ENCODE results near the gene LAMTOR4. TPM values are rescaled to one million over a fixed set of nuclear protein-coding genes. Genes with fewer than 3 reads are reported as not detected.

The LAMTOR4 gene
- total RNA-seq, 1 experiment from 2014 or later: 224 TPM

DNA sequence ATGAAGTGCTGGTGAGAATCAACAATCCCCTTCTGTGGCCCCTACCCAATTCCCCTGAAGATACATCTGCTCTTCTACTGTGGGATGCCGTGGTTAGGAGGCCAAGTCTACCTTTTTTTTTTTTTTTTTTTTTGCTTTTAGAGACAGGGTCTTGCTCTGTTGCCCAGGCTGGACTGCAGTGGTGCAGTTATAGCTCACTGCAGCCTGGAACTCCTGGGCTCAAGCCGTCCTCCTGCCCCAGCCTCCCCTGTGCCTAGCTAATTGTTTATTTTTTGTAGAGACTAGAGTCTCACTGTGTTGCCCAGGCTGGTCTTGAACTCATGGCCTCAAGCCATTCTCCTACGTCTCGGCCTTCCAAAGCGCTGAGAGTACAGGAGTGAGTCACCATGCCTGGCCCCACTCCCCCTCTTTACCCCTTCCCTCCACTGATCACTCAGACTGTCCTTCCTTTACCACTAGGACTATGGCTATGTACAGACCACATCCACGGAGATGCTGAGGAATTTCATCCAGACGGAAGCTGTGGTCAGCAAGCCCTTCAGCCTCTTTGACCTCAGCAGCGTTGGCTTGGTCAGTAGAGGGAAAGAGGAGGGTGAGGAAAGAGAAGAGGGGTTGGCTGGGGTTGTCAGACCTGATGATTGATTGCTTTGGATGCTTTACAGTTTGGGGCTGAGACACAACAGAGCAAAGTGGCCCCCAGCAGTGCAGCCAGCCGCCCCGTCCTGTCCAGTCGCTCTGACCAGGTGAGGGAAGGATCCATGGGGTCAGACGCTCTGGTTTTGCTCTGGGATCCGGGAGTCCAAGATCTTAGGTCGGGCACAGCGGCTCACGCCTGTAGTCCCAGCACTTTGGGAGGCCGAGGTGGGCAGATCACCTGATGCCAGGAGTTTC lies 45.5 kb upstream of the LAMTOR4 start:
- POLR2A ChIA-PET: interaction anchor here (0.6 to 1.0 kb wide), 3 partner anchors 17 to 951 kb away, joined by 3 read pairs; no protein-coding TSS in a partner anchor
- DNase-seq (ENCODE audit: low read depth, low spot score) (no peak), ATAC-seq (no peak)
- intact Hi-C loops (cut with micrococcal nuclease; ENCODE audit: unreplicated experiment): no loop called here
- Histone ChIP-seq H3K27me3 (ENCODE audit: control insufficient read depth, insufficient read depth, low read length) (no peaks in the 10 kb centered on the region), H3K4me3 (ENCODE audit: low read depth in 2 of 2, low read length in 2 of 2) (peak overlapping the region; percentile 82 to 89), H3K4me1 (ENCODE audit: control insufficient read depth, insufficient read depth, low read length) (peaks cover 15% of the 10 kb centered on the region), H3K9me3 (ENCODE audit: control insufficient read depth, insufficient read depth, low read depth, low read length) (no peaks in the 10 kb centered on the region), H3K36me3 (ENCODE audit: control insufficient read depth, insufficient read depth, low read length) (peaks cover 18% of the 10 kb centered on the region), H3K27ac (ENCODE audit: low read length) (peak overlapping the region; percentile 90)
- no TSS peak for BruUV-seq (replicated peaks)
- in situ Hi-C loops (cut with HindIII; ENCODE audit: low pct_unique_long_range_greater_than_20kb, low sequenced_read_pairs): no loop called here
- TF ChIP-seq POLR2AphosphoS5 (IDR thresholded peaks at IDR 0.05; ENCODE audit: low read depth, low read length): no peak
- no peak for TF ChIP-seq SIN3A (IDR thresholded peaks at IDR 0.05; ENCODE audit: borderline replicate concordance, insufficient read depth, low read depth, low read length)
- TF ChIP-seq TCF7L2 (IDR thresholded peaks at IDR 0.05; ENCODE audit: low read depth, low read length): no peak
- TF ChIP-seq, protein P1, sequence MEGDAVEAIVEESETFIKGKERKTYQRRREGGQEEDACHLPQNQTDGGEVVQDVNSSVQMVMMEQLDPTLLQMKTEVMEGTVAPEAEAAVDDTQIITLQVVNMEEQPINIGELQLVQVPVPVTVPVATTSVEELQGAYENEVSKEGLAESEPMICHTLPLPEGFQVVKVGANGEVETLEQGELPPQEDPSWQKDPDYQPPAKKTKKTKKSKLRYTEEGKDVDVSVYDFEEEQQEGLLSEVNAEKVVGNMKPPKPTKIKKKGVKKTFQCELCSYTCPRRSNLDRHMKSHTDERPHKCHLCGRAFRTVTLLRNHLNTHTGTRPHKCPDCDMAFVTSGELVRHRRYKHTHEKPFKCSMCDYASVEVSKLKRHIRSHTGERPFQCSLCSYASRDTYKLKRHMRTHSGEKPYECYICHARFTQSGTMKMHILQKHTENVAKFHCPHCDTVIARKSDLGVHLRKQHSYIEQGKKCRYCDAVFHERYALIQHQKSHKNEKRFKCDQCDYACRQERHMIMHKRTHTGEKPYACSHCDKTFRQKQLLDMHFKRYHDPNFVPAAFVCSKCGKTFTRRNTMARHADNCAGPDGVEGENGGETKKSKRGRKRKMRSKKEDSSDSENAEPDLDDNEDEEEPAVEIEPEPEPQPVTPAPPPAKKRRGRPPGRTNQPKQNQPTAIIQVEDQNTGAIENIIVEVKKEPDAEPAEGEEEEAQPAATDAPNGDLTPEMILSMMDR (IDR thresholded peaks at IDR 0.05): no peak
- TF ChIP-seq, protein P2, sequence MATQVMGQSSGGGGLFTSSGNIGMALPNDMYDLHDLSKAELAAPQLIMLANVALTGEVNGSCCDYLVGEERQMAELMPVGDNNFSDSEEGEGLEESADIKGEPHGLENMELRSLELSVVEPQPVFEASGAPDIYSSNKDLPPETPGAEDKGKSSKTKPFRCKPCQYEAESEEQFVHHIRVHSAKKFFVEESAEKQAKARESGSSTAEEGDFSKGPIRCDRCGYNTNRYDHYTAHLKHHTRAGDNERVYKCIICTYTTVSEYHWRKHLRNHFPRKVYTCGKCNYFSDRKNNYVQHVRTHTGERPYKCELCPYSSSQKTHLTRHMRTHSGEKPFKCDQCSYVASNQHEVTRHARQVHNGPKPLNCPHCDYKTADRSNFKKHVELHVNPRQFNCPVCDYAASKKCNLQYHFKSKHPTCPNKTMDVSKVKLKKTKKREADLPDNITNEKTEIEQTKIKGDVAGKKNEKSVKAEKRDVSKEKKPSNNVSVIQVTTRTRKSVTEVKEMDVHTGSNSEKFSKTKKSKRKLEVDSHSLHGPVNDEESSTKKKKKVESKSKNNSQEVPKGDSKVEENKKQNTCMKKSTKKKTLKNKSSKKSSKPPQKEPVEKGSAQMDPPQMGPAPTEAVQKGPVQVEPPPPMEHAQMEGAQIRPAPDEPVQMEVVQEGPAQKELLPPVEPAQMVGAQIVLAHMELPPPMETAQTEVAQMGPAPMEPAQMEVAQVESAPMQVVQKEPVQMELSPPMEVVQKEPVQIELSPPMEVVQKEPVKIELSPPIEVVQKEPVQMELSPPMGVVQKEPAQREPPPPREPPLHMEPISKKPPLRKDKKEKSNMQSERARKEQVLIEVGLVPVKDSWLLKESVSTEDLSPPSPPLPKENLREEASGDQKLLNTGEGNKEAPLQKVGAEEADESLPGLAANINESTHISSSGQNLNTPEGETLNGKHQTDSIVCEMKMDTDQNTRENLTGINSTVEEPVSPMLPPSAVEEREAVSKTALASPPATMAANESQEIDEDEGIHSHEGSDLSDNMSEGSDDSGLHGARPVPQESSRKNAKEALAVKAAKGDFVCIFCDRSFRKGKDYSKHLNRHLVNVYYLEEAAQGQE (IDR thresholded peaks at IDR 0.05; ENCODE audit: insufficient read depth in 1 of 2, low read depth in 2 of 2, low read length in 1 of 2): no peak
- CTCF ChIA-PET: interaction anchor here (1.3 kb wide), 1 partner anchor 9 kb away, joined by 4 read pairs; no protein-coding TSS in a partner anchor

DNA sequence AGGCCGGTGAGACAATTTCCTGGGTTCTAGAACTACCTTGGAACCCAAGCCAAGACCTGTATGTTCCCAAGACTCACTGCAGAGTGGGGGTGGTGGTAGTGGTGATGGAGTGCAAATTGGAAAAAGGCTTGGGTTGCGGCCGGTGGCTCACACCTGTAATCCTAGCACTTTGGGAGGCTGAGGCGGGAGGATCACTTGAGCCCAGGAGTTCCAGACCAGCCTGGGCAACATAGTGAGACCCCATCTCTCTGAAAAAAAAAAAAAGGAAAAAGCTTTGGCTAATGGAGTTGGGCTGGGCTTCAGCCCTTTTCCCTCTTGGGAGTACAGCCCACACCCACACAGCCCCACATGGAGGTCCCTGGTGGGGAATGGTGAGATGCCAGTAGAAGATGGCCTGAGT lies 43.2 kb upstream of the LAMTOR4 start:
- in situ Hi-C loops (cut with HindIII; ENCODE audit: low pct_unique_long_range_greater_than_20kb, low sequenced_read_pairs): no loop called here
- no TSS peak for BruUV-seq (replicated peaks)
- ATAC-seq (no peak), DNase-seq (ENCODE audit: low read depth, low spot score) (no peak)
- Histone ChIP-seq H3K4me1 (ENCODE audit: control insufficient read depth, insufficient read depth, low read length) (peaks cover 5% of the 10 kb centered on the region), H3K9me3 (ENCODE audit: control insufficient read depth, insufficient read depth, low read depth, low read length) (no peaks in the 10 kb centered on the region), H3K27me3 (ENCODE audit: control insufficient read depth, insufficient read depth, low read length) (no peaks in the 10 kb centered on the region), H3K4me3 (ENCODE audit: low read depth in 2 of 2, low read length in 2 of 2) (no peak overlapping the region), H3K36me3 (ENCODE audit: control insufficient read depth, insufficient read depth, low read length) (no peaks in the 10 kb centered on the region; the same call in 1 of the 2 replicates), H3K27ac (ENCODE audit: low read length) (no peak overlapping the region)
- intact Hi-C loops (cut with micrococcal nuclease; ENCODE audit: unreplicated experiment): no loop called here
- POLR2A ChIA-PET: no interaction called here
- CTCF ChIA-PET: no interaction called here
- TF ChIP-seq, protein P2 (IDR thresholded peaks at IDR 0.05; ENCODE audit: insufficient read depth in 1 of 2, low read depth in 2 of 2, low read length in 1 of 2): no peak
- TF ChIP-seq, protein P1 (IDR thresholded peaks at IDR 0.05): no peak
- no peak for TF ChIP-seq POLR2AphosphoS5 (IDR thresholded peaks at IDR 0.05; ENCODE audit: low read depth, low read length)
- no peak for TF ChIP-seq SIN3A (IDR thresholded peaks at IDR 0.05; ENCODE audit: borderline replicate concordance, insufficient read depth, low read depth, low read length)
- TF ChIP-seq TCF7L2 (IDR thresholded peaks at IDR 0.05; ENCODE audit: low read depth, low read length): no peak
